Measurements from ENCODE around the gene UGT1A8.

Gene UGT1A8

GRCh38 chr2:233802132-233802815, 184.8 kb downstream of the UGT1A8 start:
- TF ChIP-seq REST (IDR thresholded peaks at IDR 0.05; ENCODE audit: insufficient read depth in 1 of 2, low read depth in 2 of 2, low read length in 2 of 2) (no peak), POLR2AphosphoS5 (IDR thresholded peaks at IDR 0.05; ENCODE audit: low read depth, low read length) (no peak), SIN3A (IDR thresholded peaks at IDR 0.05; ENCODE audit: borderline replicate concordance, insufficient read depth, low read length) (no peak), TAF1 (IDR thresholded peaks at IDR 0.05; ENCODE audit: borderline replicate concordance, insufficient read depth, low read length) (no peak), FOXP2 (optimal IDR thresholded peaks at IDR 0.05; ENCODE audit: borderline replicate concordance, extremely low read depth, extremely low read length, insufficient read depth) (no peak)

GRCh38 chr2:233803292-233803911, 186.0 kb downstream of the UGT1A8 start:
- no peak for TF ChIP-seq REST (IDR thresholded peaks at IDR 0.05; ENCODE audit: insufficient read depth in 1 of 2, low read depth in 2 of 2, low read length in 2 of 2)
- TF ChIP-seq POLR2AphosphoS5 (IDR thresholded peaks at IDR 0.05; ENCODE audit: low read depth, low read length) = no peak
- no peak for TF ChIP-seq TAF1 (IDR thresholded peaks at IDR 0.05; ENCODE audit: borderline replicate concordance, insufficient read depth, low read length)
- TF ChIP-seq FOXP2 (optimal IDR thresholded peaks at IDR 0.05; ENCODE audit: borderline replicate concordance, extremely low read depth, extremely low read length, insufficient read depth) = no peak
- TF ChIP-seq SIN3A (IDR thresholded peaks at IDR 0.05; ENCODE audit: borderline replicate concordance, insufficient read depth, low read length) = no peak

GRCh38 chr2:233803994-233804393, 186.6 kb downstream of the UGT1A8 start:
- no peak for TF ChIP-seq TAF1 (IDR thresholded peaks at IDR 0.05; ENCODE audit: borderline replicate concordance, insufficient read depth, low read length)
- TF ChIP-seq SIN3A (IDR thresholded peaks at IDR 0.05; ENCODE audit: borderline replicate concordance, insufficient read depth, low read length) = no peak
- TF ChIP-seq FOXP2 (optimal IDR thresholded peaks at IDR 0.05; ENCODE audit: borderline replicate concordance, extremely low read depth, extremely low read length, insufficient read depth) = no peak
- TF ChIP-seq POLR2AphosphoS5 (IDR thresholded peaks at IDR 0.05; ENCODE audit: low read depth, low read length) = no peak

GRCh38 chr2:233807215-233807865, 189.9 kb downstream of the UGT1A8 start:
- TF ChIP-seq POLR2AphosphoS5 (IDR thresholded peaks at IDR 0.05; ENCODE audit: low read depth, low read length) (no peak), SIN3A (IDR thresholded peaks at IDR 0.05; ENCODE audit: borderline replicate concordance, insufficient read depth, low read length) (no peak), TAF1 (IDR thresholded peaks at IDR 0.05; ENCODE audit: borderline replicate concordance, insufficient read depth, low read length) (no peak), FOXP2 (optimal IDR thresholded peaks at IDR 0.05; ENCODE audit: borderline replicate concordance, extremely low read depth, extremely low read length, insufficient read depth) (no peak), REST (IDR thresholded peaks at IDR 0.05; ENCODE audit: insufficient read depth in 1 of 2, low read depth in 2 of 2, low read length in 2 of 2) (no peak)
